Pons (tissue), 1 donor: ENCODE results near the gene PLEKHA4.

Experiments
- DNase-seq: peaks from one replicate; pipeline ENCODE4 v3.0.0-alpha.2; 2016; ENCODE audit warnings: low spot score

PLEKHA4 gene

DNA sequence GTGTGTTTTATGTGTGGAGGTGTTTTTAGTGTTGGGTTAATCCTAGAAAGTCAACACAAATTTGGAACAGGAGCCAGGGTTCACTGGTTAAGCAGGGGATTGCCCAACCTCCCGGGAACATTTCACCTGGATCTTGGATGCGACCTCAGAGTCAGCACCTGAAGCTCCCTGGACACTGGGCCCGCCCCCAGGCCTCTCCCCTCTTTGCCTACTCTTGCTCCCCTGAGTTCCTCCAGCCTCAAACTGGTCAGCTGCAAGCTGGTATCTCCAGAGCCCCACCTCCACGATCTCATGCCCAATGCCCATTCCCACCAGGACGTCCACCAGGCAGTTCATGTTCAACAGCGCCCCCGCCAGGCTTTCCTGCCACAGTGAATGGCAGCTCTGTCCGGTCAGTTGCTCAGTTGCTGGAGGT is 41.8 kb downstream of the PLEKHA4 start:
- no peak for DNase-seq

DNA sequence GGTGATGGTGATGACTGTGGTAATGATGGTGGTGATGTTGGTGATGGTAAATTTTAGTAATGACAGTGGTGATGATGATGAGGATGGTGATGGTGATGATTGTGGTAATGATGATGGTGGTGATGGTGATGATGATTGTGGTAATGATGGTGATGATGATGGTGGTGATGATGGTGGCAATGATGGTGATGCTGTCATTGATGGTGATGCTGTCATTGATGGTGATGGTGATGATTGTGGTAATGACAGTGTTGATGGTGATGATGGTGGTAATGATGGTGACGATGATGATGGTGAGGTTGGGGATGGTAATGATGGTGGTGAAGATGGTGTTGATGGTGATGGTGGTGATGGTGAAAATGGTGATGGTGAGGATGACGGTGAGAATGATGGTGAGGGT is 45.9 kb downstream of the PLEKHA4 start:
- no peak for DNase-seq

DNA sequence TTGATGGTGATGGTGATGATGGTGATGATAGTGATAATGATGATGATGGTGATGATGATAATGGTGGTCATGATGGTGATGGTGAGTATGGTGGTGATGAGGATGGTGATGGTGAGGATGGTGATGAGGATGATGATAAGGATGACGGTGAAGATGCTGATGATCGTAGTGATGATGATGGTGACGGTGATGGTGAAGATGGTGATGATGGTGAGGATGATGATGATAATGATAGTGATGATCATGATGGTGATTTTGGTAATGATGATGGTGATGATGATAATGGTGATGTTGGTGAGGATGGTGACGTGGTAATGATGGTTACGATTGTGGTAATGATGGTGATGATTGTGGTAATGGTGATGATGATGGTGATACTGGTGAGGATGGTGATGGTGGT is 46.8 kb downstream of the PLEKHA4 start:
- no peak for DNase-seq

DNA sequence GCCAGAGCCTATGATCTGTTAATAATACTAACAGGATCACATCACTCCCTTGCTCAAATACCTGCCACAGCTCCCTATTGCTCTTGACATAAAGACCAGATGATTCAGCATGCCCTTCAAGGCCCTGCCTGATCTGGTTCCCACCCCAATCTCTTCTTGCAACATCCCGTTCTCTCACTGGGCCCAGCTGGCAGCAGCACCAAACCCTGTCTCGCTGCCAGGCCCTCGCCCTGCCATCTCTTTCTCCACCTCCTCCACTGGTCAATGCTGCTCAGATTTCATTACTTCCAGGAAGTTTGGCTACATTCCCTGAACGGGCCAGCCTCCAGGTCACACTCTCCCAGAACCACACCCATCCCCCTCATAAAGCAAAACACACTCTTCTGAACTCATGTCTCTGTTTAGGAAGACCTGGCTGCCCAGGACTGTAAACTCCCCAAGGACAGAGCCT is 49.0 kb downstream of the PLEKHA4 start:
- no peak for DNase-seq

DNA sequence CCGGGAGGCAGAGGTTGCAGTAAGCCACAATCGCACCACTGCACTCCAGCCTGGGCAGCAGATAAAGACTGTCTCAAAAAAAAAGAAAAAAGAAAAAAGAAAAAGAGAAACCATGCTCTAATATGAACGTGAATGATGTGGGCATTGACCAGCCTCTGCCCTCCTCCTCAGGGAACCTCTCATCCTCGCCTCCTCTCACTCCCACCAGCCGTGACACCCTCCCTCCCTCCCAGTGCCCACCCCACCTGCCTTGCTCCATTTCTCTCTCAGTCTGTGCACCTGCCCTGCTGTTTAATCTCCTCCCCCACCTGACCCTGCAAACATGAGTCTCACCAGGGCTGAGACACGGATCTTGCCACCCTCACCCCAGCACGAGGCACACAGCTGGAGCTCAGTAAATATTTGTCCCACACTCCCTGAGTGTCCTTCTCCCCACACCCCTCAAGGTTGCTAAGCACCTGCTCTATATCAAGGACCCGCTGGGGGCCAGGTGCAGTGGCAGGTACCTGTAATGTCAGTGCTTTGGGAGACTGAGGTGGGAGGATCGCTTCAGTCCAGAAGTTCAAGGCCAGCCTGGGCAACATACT is 50.1 kb downstream of the PLEKHA4 start:
- no peak for DNase-seq

DNA sequence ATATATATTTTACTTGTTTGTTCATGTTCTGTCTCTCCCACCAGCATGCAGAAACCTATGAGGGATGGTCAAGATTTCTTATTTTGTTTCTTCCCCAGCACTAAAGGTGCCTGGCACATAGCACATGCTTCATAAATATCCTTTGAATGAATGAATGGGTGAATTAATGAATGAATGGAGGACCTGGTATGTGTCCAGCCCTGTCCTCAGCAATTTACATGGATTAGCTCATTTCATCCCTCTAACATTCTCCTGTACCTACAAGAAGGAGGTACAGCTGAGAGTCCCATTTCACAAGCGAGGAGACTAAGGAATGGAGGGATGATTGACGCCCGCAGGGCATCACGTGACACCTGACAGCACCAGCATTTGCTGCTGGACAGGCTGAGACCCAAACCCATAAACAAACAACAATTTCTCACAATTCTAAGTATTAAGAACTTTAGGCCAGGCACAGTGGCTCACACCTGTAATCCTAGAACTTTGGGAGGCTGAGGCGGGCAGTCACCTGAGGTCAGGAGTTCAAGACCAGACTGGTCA is 50.8 kb downstream of the PLEKHA4 start:
- DNase-seq, result no peak

DNA sequence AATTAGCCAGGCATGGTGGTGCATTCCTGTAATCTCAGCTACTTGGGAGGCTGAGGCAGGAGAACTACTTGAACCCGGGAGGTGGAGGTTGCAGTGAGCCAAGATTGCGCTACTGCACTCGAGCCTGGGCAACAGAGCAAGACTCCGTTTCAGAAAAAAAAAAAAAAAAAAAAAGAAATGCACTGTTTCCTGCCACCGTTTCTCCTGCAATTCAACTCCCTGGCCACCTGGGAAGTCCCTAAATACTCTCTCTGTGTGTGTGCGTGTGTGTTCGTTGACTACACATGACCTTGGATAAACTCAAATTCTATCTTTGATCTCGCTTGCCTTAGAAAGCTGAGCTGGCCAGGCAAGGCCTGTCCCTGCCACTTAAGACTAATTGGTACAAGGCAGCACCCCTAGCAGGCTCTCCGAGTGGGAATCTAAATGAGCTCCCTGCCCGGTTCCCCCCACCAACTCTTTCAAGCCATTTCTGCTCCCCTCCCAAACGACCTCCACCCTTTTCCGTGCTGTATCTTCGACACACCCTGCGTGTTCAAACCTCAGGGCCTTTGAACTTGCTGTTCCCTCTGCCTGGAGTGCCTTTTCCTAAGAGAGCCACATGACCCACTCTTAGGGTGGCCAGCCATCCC is 52.4 kb downstream of the PLEKHA4 start:
- DNase-seq, result no peak

DNA sequence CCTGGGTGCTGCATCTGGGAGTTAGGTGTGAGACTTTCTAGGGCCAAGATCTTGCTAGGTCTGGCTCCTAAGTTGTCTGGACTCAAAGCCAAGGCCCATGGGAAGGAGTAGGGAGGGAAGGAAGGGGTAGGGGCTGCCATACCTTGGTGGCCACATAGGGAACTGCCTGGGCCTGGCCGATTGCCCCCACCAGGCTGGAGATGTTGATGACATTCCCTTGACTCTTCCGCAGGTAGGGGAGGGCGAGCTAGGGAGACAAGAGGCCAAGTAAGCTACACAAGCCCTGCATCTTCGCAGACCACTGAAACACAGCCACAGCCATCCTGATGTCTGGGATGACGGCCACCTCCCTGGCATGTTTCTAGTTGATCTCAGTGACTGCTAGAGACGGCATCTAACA is 53.5 kb downstream of the PLEKHA4 start:
- no peak for DNase-seq

DNA sequence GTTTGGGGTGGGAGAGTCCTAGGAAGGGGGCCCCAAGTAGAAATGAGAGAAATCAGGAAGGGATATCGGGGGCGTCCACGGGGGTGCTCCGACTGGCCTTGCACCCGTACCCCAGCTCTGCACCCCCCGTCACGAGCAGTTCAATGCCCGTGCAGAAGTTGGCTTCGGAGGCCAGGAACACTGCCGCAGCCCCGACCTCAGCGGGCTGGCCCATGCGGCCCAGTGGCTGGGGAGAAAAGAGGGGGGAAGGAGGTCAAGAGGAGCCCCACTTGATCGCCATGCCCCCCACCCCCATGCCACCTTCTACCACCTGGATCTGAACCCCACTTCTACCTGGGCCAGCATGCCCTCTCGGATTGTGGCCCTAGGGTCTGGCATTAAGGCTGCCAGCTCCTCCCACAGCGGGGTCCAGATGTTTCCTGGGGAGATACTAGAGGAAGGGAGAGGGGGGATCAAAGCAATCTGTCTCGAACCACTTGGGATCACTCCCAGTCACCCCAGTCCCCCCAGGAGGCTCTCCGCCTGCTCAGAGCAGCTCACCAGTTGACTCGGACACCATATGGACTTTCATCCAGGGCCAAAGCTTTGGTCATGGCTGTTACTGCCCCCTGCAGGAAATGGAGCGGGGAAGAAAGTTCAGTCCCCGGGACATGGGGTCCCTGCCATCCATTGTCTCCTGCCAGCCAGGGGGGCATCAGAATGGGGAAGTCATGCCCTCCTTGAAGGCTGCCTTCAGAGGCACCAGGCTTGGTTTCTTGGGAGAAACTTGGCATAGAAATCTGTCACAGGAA is 55.1 kb downstream of the PLEKHA4 start:
- DNase-seq, result no peak

DNA sequence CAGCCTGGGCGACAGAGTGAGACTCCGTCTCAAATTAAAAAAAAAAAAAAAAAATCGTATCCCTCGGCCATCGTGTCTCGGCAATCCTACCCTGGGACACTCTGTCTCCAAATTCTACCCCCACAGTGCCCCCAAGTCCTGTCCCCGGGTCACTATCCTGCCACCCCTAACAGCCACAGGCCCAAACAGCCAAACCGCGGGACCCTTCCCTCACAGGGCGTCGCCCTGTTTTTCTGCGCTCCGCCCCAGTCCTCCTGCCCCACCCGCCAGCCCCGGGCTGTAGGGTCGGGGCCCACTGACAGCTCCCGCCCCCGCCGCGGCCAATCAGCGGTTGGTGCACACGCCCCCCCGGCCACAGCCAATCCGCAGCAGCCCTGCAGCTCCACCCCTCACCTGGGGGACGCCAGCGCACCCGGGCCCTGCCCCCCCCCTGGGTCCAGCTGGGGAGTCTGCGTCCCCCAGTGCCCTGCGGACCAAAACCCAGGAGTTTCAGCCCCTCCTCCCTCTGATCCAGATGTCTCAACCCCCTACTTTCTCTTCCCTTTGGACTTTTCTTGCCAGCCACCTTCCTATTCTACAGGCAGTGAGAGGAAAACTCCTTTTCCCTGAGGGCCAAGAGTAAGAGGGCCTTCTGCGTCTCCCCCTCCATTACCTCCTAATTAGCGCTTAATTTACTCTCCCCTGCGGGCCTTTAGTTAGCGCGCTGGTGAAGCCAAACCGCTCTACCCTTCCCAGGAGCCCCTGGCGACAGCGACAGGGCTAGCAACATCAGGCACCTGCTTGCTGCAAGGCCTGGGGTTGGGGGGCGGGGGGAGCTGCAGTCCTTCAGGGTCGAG is 56.1 kb downstream of the PLEKHA4 start:
- peak; percentile 48 for DNase-seq

DNA sequence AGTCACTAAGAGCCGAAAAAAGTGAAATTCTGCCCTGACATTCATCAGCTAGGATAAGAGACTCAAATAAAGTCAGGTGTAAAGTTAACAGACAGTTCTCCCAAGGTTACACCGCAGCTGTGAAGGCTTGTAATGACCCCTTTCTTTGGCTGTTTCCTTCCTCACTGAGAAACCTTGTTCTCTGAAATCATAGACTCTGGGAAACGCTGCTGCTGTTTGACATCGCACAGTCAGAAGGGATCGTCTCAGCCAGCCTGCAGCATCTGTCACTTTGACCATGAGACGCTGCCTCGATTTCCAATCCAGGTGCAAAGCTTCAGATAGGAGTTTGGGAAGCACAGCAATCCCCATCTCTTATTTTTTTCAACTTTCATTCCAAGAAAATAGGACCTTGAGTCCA is 58.3 kb downstream of the PLEKHA4 start:
- no peak for DNase-seq

DNA sequence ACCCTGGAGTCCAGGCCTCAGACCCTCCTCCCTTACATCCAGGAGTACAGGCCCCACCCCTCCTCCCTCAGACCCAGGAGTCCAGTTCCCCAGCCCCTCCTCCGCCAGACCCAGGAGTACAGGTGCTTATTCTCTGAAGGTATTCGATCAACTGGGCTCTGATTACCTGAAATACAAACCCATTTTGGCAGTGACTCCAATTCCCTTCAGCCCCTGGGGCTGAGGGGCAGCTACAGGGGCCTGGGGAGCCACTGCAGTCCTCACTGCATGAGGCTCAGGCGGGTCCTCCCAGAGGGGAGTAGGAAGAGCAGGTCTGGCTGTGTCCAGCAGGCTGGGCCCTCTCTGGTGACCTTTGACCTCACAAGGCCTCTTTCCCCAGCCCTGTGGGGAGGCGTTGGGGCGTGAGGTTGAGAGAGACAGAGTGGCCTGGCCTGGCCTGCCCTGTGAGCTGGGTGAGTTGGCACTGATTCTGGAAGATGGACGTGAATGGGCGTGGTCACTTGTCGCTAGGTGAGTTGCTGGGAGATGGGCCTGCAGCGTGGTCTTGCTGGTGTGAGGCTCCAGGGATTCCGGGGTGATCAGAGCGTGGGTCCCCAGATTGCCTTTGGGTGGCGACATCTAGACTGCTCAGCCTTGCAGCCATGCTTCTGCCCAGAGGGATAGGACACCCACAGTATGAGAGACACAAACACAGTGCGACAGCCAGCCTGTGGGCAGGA is 60.7 kb downstream of the PLEKHA4 start:
- no peak for DNase-seq

DNA sequence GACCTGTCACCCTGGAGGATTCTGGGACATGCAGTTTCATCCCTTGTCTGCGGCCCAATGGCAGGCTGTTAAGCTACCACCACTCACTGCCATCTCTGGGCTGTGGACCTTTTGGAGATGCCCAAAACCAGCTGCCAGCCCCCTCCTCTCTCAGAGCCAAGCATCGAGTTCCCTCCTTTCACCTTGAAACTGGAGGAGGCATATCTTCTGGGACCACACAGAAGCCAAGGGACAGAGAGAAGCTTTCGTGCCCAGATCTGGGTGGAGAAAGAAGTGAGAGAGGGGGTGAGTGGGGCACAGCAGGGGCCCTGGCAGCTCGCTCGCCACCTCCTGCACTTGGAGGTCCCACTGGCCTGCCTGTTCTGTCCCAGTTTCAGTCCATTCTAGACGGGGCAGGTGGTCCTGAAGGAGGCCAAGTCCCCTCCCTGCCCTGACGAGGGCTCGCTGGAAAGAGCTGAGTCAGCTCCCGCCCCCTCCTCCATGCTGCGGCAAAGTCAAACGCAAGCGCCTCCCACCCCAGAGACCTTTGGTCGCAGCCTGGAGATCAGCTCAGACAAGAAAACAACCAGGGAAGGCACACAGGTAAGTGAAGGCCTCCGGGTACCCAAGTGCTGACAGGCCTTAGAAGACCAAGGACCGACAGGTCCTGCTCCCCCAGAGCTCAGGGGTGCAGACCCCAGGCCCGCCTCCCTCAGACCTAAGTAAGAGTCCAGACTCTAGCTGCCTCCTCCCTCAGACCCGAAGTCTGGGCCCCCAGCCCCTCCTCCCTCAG is 61.4 kb downstream of the PLEKHA4 start:
- DNase-seq, result peak; percentile 80

DNA sequence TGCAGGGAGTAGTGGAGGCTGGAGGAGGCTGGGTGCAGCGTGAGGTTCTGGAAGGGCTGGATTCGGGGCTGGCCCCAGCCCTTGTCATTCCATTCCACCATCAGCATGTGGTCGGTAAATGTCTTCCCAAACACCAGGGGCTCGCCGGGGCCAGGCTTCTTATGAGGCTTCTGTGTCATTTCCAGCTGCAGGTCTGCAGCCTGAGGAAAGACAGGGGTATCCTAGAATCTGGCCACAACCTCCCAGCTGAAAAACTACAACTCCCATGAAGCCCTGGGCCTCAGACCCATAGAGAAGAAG is 61.9 kb downstream of the PLEKHA4 start:
- no peak for DNase-seq

DNA sequence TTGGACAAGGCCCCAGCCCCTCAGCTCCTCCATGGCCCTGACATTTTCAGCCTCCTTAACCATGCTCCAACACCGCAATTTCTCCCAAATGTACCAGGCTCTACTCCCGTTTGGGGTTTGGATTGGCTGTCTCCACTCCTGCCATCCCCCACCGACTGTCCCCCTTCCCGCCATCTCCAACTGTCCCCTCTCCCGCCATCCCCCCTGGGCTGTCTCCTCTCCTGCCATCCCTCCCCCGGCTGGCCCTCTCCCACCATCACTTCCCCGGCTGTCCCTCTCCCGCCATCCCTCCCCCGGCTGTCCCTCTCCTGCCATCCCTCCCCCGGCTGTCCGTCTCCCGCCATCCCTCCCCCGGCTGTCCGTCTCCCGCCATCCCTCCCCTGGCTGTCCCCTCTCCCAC is 63.0 kb downstream of the PLEKHA4 start:
- no peak for DNase-seq

DNA sequence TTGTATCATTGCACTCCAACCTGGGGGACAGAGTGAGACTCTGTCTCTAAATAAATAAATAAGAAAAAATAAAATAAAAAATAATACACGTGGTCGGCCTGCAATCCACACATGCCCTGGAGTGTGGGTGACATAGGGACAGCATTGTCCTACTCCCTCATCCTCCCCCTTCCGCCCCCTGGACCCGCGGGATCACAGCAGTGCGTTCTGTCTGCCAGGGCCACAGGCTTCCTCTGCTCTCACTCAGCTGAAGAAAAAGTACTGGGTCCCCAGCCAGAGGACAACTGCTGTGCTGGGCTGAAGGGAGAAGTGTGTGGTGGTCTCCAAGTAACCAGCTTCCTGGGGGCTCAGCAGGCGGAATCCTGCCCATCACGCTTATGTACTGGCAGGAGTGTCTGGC is 63.9 kb downstream of the PLEKHA4 start:
- no peak for DNase-seq

DNA sequence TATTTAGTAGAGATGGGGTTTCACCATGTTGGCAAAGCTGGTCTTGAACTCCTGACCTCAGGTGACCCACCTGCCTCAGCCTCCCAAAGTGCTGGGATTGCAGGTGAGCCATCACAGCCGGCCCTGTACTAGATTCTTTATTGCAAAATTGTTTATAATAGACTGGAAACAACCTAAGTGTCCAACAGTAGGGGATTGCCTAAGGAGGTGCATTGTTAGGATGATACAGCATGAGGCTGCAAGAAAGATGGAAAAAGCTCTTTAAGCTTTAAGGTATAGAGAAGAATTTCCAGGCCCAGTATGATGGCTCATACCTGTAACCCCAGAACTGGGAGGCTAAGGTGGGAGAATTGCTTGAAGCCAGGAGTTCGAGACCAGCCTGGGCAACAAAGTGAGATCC is 65.8 kb downstream of the PLEKHA4 start:
- DNase-seq, result no peak

DNA sequence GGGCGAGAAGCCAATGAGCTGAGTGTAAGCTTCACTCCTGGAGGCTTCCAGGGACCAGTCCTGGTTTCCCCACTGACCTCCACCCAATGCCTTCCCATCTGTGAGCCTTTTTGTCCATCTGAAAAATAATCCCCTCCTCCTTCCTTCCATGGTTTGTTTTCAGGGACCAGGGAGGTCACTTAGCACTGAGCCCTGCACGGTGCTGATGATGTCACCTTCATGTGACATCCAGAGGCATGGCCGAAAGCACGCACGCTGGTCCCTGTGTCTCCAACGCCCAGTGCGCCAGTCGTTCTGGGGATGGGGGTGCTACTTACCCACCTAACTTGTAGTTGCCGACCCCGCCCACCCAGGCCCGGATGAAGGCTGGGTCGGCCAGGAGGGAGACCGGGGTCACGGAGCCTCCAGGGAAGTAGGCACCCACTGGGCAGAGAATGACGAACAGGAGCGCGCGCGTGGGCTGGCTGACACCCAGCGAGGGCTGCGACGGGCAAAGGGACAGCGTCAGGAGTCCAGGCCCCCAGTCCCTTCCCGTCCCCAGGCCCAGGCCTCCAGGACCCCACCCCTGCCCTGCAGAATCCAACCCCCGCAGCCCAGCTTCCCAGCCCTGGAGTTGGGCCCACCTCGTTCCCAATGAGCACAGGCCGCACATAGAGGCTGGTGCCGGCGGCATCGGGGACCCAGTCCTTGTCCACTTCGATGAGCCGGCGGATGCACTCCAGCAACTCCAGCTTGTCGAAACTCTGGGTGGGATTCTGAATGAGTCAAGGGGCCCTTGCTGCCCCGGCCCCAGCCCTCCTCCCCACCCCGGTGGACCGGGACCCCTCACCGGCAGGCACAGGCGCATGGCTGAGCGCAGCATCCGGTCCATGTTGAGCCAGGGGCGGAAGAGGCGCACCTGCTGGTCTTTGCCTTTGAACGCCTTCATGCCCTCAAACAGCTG is 68.8 kb downstream of the PLEKHA4 start:
- no peak for DNase-seq

DNA sequence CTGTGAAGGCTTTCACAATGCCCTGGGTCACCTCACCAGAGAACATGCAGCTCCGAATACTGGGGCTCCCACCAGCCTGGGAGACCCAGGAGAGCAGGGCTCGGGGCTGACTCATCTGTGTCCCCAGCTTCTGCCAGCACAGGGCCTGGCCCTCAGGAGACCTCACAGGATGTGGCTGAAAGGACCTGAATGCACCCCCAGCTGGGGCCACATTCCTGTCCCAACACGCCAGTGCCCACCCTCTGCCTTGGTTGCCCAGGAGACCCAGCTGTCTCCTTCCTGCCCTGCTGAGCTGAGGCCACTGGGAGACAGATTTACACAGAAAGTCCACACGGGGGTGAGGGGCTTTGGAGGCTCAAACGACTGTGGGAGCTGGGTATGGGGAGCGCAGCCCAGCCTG is 69.5 kb downstream of the PLEKHA4 start:
- DNase-seq, result no peak

DNA sequence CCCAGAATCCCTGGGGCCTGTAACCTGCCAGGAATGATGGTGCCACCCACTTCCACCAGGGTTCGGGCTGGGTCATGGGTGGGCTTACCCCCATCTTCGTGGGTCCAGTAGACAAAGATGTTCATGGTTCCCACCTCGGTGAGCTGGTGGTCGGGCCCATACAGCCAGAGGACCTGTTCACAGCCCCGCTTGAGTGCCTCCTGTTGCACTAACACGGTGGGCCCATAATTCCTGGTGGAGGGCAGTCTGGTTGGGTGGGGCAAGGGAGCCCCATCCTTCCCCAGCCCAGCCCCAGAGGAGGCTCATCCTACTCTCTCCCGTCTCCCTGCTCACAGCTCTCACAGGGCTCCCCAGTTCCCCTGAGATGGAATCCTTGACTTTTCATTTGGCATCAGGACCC is 71.3 kb downstream of the PLEKHA4 start:
- DNase-seq, result no peak
